ENCODE data around the gene SMAD4. TPM values are rescaled to one million over a fixed set of nuclear protein-coding genes. Genes with fewer than 3 reads are reported as not detected.
"Not testable (repeated sequence)": the region's sequence is repeated elsewhere in the genome, so short reads cannot be mapped to it uniquely, and the experiment has no call there.

The SMAD4 gene
- total RNA-seq, 1 donor from 2014 or later, result 52.2 TPM

GRCh38 chr18:51003174-51003573, 26.8 kb upstream of the SMAD4 start:
- not testable (repeated sequence) for H3K9me3 ChIP-seq (ENCODE audit: control insufficient read depth in 3 of 3, low read length in 3 of 3); H3K9ac ChIP-seq (ENCODE audit: low read depth in 1 of 3, low read length in 3 of 3); H3K4me3 ChIP-seq (ENCODE audit: low read length in 3 of 3); H3K27me3 ChIP-seq (ENCODE audit: control insufficient read depth in 3 of 3, insufficient read depth in 3 of 3, low read length in 3 of 3); H3K36me3 ChIP-seq (ENCODE audit: control insufficient read depth in 3 of 3, insufficient read depth in 3 of 3, low read length in 3 of 3); H3K27ac ChIP-seq (ENCODE audit: low read depth, low read length); H3K4me1 ChIP-seq (ENCODE audit: control insufficient read depth in 3 of 3, insufficient read depth in 3 of 3, low read length in 3 of 3)

GRCh38 chr18:51006061-51006818, 23.8 kb upstream of the SMAD4 start:
- no peaks in the 10 kb centered on the region for H3K4me1 ChIP-seq (ENCODE audit: control insufficient read depth in 3 of 3, insufficient read depth in 3 of 3, low read length in 3 of 3)
- no peak overlapping the region for H3K27ac ChIP-seq (ENCODE audit: low read depth, low read length)
- H3K4me3 ChIP-seq (ENCODE audit: low read length in 3 of 3), result no peak overlapping the region
- H3K9ac ChIP-seq (ENCODE audit: low read depth in 1 of 3, low read length in 3 of 3), result no peak overlapping the region
- H3K27me3 ChIP-seq (ENCODE audit: control insufficient read depth in 3 of 3, insufficient read depth in 3 of 3, low read length in 3 of 3), result no peaks in the 10 kb centered on the region
- H3K9me3 ChIP-seq (ENCODE audit: control insufficient read depth in 3 of 3, low read length in 3 of 3), result no peaks in the 10 kb centered on the region
- no peaks in the 10 kb centered on the region for H3K36me3 ChIP-seq (ENCODE audit: control insufficient read depth in 3 of 3, insufficient read depth in 3 of 3, low read length in 3 of 3)

GRCh38 chr18:51006948-51007789, 22.8 kb upstream of the SMAD4 start:
- Histone ChIP-seq H3K27me3 (ENCODE audit: control insufficient read depth in 3 of 3, insufficient read depth in 3 of 3, low read length in 3 of 3) (no peaks in the 10 kb centered on the region), H3K9me3 (ENCODE audit: control insufficient read depth in 3 of 3, low read length in 3 of 3) (no peaks in the 10 kb centered on the region), H3K27ac (ENCODE audit: low read depth, low read length) (no peak overlapping the region), H3K4me1 (ENCODE audit: control insufficient read depth in 3 of 3, insufficient read depth in 3 of 3, low read length in 3 of 3) (no peaks in the 10 kb centered on the region), H3K4me3 (ENCODE audit: low read length in 3 of 3) (no peak overlapping the region), H3K36me3 (ENCODE audit: control insufficient read depth in 3 of 3, insufficient read depth in 3 of 3, low read length in 3 of 3) (no peaks in the 10 kb centered on the region), H3K9ac (ENCODE audit: low read depth in 1 of 3, low read length in 3 of 3) (no peak overlapping the region)

GRCh38 chr18:51007790-51008139, 22.2 kb upstream of the SMAD4 start:
- no peak overlapping the region for H3K27ac ChIP-seq (ENCODE audit: low read depth, low read length)
- H3K4me3 ChIP-seq (ENCODE audit: low read length in 3 of 3), result no peak overlapping the region
- no peaks in the 10 kb centered on the region for H3K4me1 ChIP-seq (ENCODE audit: control insufficient read depth in 3 of 3, insufficient read depth in 3 of 3, low read length in 3 of 3)
- no peaks in the 10 kb centered on the region for H3K27me3 ChIP-seq (ENCODE audit: control insufficient read depth in 3 of 3, insufficient read depth in 3 of 3, low read length in 3 of 3)
- H3K9me3 ChIP-seq (ENCODE audit: control insufficient read depth in 3 of 3, low read length in 3 of 3), result no peaks in the 10 kb centered on the region
- no peak overlapping the region for H3K9ac ChIP-seq (ENCODE audit: low read depth in 1 of 3, low read length in 3 of 3)
- H3K36me3 ChIP-seq (ENCODE audit: control insufficient read depth in 3 of 3, insufficient read depth in 3 of 3, low read length in 3 of 3), result no peaks in the 10 kb centered on the region

- Histone ChIP-seq H3K27me3 (ENCODE audit: control insufficient read depth in 3 of 3, insufficient read depth in 3 of 3, low read length in 3 of 3) (no peaks in the 10 kb centered on the region), H3K9me3 (ENCODE audit: control insufficient read depth in 3 of 3, low read length in 3 of 3) (no peaks in the 10 kb centered on the region), H3K9ac (ENCODE audit: low read depth in 1 of 3, low read length in 3 of 3) (no peak overlapping the region), H3K27ac (ENCODE audit: low read depth, low read length) (no peak overlapping the region), H3K36me3 (ENCODE audit: control insufficient read depth in 3 of 3, insufficient read depth in 3 of 3, low read length in 3 of 3) (no peaks in the 10 kb centered on the region), H3K4me1 (ENCODE audit: control insufficient read depth in 3 of 3, insufficient read depth in 3 of 3, low read length in 3 of 3) (no peaks in the 10 kb centered on the region), H3K4me3 (ENCODE audit: low read length in 3 of 3) (no peak overlapping the region)
Observed at GRCh38 chr18:51009072-51009471, 20.9 kb upstream of the SMAD4 start.

GRCh38 chr18:51010218-51010617, 19.8 kb upstream of the SMAD4 start:
- no peak overlapping the region for H3K9ac ChIP-seq (ENCODE audit: low read depth in 1 of 3, low read length in 3 of 3)

GRCh38 chr18:51011709-51012108, 18.3 kb upstream of the SMAD4 start:
- Histone ChIP-seq H3K9me3 (ENCODE audit: control insufficient read depth in 3 of 3, low read length in 3 of 3) (no peaks in the 10 kb centered on the region), H3K27me3 (ENCODE audit: control insufficient read depth in 3 of 3, insufficient read depth in 3 of 3, low read length in 3 of 3) (no peaks in the 10 kb centered on the region), H3K36me3 (ENCODE audit: control insufficient read depth in 3 of 3, insufficient read depth in 3 of 3, low read length in 3 of 3) (no peaks in the 10 kb centered on the region), H3K9ac (ENCODE audit: low read depth in 1 of 3, low read length in 3 of 3) (no peak overlapping the region), H3K4me3 (ENCODE audit: low read length in 3 of 3) (no peak overlapping the region), H3K27ac (ENCODE audit: low read depth, low read length) (no peak overlapping the region), H3K4me1 (ENCODE audit: control insufficient read depth in 3 of 3, insufficient read depth in 3 of 3, low read length in 3 of 3) (no peaks in the 10 kb centered on the region)

More at GRCh38 chr18:51010218-51010617, 19.8 kb upstream of the SMAD4 start:
- Histone ChIP-seq H3K9me3 (ENCODE audit: control insufficient read depth in 3 of 3, low read length in 3 of 3) (no peaks in the 10 kb centered on the region), H3K27me3 (ENCODE audit: control insufficient read depth in 3 of 3, insufficient read depth in 3 of 3, low read length in 3 of 3) (no peaks in the 10 kb centered on the region), H3K4me1 (ENCODE audit: control insufficient read depth in 3 of 3, insufficient read depth in 3 of 3, low read length in 3 of 3) (no peaks in the 10 kb centered on the region), H3K36me3 (ENCODE audit: control insufficient read depth in 3 of 3, insufficient read depth in 3 of 3, low read length in 3 of 3) (no peaks in the 10 kb centered on the region), H3K27ac (ENCODE audit: low read depth, low read length) (no peak overlapping the region), H3K4me3 (ENCODE audit: low read length in 3 of 3) (no peak overlapping the region)

- Histone ChIP-seq H3K4me3 (ENCODE audit: low read length in 3 of 3) (no peak overlapping the region), H3K36me3 (ENCODE audit: control insufficient read depth in 3 of 3, insufficient read depth in 3 of 3, low read length in 3 of 3) (no peaks in the 10 kb centered on the region), H3K9me3 (ENCODE audit: control insufficient read depth in 3 of 3, low read length in 3 of 3) (no peaks in the 10 kb centered on the region), H3K27ac (ENCODE audit: low read depth, low read length) (no peak overlapping the region), H3K4me1 (ENCODE audit: control insufficient read depth in 3 of 3, insufficient read depth in 3 of 3, low read length in 3 of 3) (no peaks in the 10 kb centered on the region), H3K9ac (ENCODE audit: low read depth in 1 of 3, low read length in 3 of 3) (no peak overlapping the region), H3K27me3 (ENCODE audit: control insufficient read depth in 3 of 3, insufficient read depth in 3 of 3, low read length in 3 of 3) (no peaks in the 10 kb centered on the region)
Observed at GRCh38 chr18:51012441-51012840, 17.6 kb upstream of the SMAD4 start.

- Histone ChIP-seq H3K4me3 (ENCODE audit: low read length in 3 of 3) (no peak overlapping the region), H3K36me3 (ENCODE audit: control insufficient read depth in 3 of 3, insufficient read depth in 3 of 3, low read length in 3 of 3) (no peaks in the 10 kb centered on the region), H3K27ac (ENCODE audit: low read depth, low read length) (no peak overlapping the region), H3K9ac (ENCODE audit: low read depth in 1 of 3, low read length in 3 of 3) (no peak overlapping the region), H3K27me3 (ENCODE audit: control insufficient read depth in 3 of 3, insufficient read depth in 3 of 3, low read length in 3 of 3) (no peaks in the 10 kb centered on the region), H3K9me3 (ENCODE audit: control insufficient read depth in 3 of 3, low read length in 3 of 3) (no peaks in the 10 kb centered on the region), H3K4me1 (ENCODE audit: control insufficient read depth in 3 of 3, insufficient read depth in 3 of 3, low read length in 3 of 3) (no peaks in the 10 kb centered on the region)
Observed at GRCh38 chr18:51013259-51013658, 16.8 kb upstream of the SMAD4 start.

- H3K9me3 ChIP-seq (ENCODE audit: control insufficient read depth in 3 of 3, low read length in 3 of 3), result no peaks in the 10 kb centered on the region
- no peaks in the 10 kb centered on the region for H3K4me1 ChIP-seq (ENCODE audit: control insufficient read depth in 3 of 3, insufficient read depth in 3 of 3, low read length in 3 of 3)
- H3K36me3 ChIP-seq (ENCODE audit: control insufficient read depth in 3 of 3, insufficient read depth in 3 of 3, low read length in 3 of 3), result peaks cover 0 to 4% (median 3%) of the 10 kb centered on the region in 3 donors
- no peak overlapping the region for H3K27ac ChIP-seq (ENCODE audit: low read depth, low read length)
- H3K4me3 ChIP-seq (ENCODE audit: low read length in 3 of 3), result no peak overlapping the region
- no peaks in the 10 kb centered on the region for H3K27me3 ChIP-seq (ENCODE audit: control insufficient read depth in 3 of 3, insufficient read depth in 3 of 3, low read length in 3 of 3)
- no peak overlapping the region for H3K9ac ChIP-seq (ENCODE audit: low read depth in 1 of 3, low read length in 3 of 3)
Observed at GRCh38 chr18:51017140-51017879, 12.7 kb upstream of the SMAD4 start.
